Fibroblast of lung (primary cell): Measurements from ENCODE around the gene NUP62CL.

Experiments
- CTCF ChIP-seq, 2 donors: IDR thresholded peaks in 1 of 2; conservative IDR thresholded peaks in 1 of 2; 1 replicate in 1 of 2; 2 replicates in 1 of 2; pipeline ENCODE4 v1.5.1; 2011 to 2012; ENCODE audit warnings: low read length in 2 of 2, control low read depth in 1 of 2, inconsistent platforms in 1 of 2, low read depth in 1 of 2, mild to moderate bottlenecking in 1 of 2
- EZH2 ChIP-seq: IDR thresholded peaks from 2 replicates; pipeline ENCODE4 v1.5.1; 2012; ENCODE audit warnings: low read length, control low read depth, mild to moderate bottlenecking; ENCODE audit errors: missing control alignments

GRCh38 chrX:107168257-107168656 lies 38.0 kb downstream of the NUP62CL start:
- no peak for TF ChIP-seq CTCF (conservative IDR thresholded peaks at IDR 0.05 in 1 of 2, IDR thresholded peaks at IDR 0.05 in 1 of 2; ENCODE audit: low read depth in 1 of 2, low read length in 2 of 2)
- no peak for TF ChIP-seq EZH2
